ENCODE data around the gene CABLES2.

Gene CABLES2

DNA sequence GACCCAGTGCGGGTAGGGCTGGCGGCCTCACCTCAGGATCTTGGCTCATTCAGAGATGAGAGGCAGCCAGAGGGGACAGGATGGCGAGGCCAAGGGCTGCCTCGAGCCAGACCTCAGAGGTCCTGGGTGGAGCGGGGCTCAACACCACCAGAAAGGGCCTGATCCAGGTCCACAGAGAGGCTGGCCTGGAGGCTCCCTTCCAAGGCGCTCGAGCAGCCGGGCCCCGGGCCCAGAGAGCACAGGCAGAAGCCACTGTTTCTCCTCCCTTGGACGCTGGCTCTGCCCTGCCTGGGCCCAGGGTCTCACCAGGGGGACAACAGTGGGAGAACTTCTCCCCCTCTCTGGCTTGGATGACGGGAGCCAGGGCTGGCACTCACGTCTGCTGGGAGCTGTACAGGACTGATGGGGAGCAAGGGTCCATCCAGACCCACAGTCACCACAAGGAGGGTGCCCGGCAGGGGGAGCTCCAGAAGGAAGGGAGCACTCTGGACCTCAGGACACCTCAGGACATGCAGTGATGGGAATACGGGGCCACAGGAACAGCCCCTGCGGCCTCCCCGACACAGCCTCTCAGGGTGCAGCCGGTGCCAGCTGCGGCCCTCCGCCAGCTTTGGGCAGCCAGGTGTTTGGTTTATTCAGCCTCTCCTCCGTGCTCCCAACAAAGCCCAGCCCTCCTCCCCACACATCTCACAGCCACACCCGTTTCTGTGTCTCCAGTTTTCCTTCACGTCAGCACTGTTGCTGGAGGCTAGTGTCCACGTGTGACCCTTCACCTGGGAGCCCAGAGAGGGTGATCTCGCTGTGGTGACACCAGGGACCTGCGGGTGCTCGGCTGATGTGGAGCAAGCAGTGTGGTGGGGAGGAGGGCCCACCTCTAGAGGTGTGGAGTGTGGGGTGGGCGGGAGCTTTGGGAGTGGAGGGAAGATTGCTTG is 11.5 kb downstream of the CABLES2 start:
- Histone ChIP-seq H3K27me3 (ENCODE audit: insufficient read depth, low read depth) (no peaks in the 10 kb centered on the region), H3K4me3 (IDR thresholded peaks at IDR 0.05; ENCODE audit: insufficient read depth, low read depth, low read length) (no peak overlapping the region), H2AFZ (ENCODE audit: low read depth) (no peak overlapping the region), H4K20me1 (ENCODE audit: insufficient read depth) (no peaks in the 10 kb centered on the region), H3K9ac (no peak overlapping the region), H3K4me1 (ENCODE audit: low read depth, poor library complexity, severe bottlenecking) (no peaks in the 10 kb centered on the region), H3K27ac (no peak overlapping the region), H3K36me3 (ENCODE audit: insufficient read depth) (no peaks in the 10 kb centered on the region), H3K79me2 (ENCODE audit: insufficient read depth, low read depth) (no peaks in the 10 kb centered on the region), H3K4me2 (no peak overlapping the region)
- TF ChIP-seq CTCF (conservative IDR thresholded peaks at IDR 0.05; ENCODE audit: low read depth, low read length) = no peak

DNA sequence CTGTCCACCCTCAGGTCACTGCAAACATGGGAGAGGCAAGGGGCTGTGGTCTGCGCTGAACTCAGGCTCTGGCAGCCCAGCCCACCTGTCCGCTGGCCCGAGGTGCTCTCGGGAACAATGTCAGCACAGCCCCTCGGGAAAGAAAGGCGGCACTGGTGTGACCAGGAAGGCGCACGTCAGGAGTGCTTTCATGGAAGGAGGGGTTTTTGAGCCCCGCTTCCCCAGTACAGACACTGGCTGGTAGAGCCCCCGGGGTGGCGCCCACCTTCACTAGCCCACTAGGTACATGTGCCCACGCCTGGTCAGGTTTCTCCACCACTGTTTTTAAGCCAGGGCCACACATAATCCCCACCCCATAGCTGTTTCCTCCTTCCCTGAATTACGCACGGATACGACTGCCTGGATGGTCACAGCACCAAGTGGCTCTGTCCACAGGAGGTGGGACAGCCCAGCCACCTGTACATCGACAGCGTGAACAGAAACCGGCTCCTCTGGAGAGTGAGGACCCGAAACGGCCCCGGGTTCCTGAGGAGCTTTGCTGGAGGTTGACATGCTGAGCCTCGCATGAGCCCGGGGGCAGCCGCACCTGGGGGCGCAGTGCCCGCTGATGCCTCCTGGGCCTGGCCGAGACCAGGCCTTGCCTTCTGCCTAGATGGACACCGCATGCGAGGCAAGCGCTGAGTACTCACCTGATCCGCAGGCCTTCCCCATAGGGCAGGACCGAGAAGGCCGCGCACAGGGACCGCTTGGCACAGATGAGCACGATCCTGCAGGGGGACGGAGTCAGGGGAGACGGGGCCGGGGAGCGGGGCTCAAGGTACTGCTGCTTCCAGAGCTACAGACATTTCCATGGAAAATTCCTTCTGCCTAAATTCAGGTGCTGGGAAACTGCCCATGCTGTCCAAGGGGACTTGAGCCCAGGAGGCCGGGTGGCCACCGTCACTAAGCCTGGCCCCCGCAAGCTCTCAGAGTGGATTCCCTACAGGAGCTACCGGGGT is 12.5 kb downstream of the CABLES2 start:
- H3K9ac ChIP-seq = no peak overlapping the region
- TF ChIP-seq CTCF (conservative IDR thresholded peaks at IDR 0.05; ENCODE audit: low read depth, low read length) = no peak
- H3K27me3 ChIP-seq (ENCODE audit: insufficient read depth, low read depth) = no peaks in the 10 kb centered on the region
- H3K4me2 ChIP-seq = no peak overlapping the region
- H3K4me1 ChIP-seq (ENCODE audit: low read depth, poor library complexity, severe bottlenecking) = no peaks in the 10 kb centered on the region
- H4K20me1 ChIP-seq (ENCODE audit: insufficient read depth) = no peaks in the 10 kb centered on the region
- H3K27ac ChIP-seq = no peak overlapping the region
- no peaks in the 10 kb centered on the region for H3K79me2 ChIP-seq (ENCODE audit: insufficient read depth, low read depth)
- H3K36me3 ChIP-seq (ENCODE audit: insufficient read depth) = no peaks in the 10 kb centered on the region
- no peak overlapping the region for H2AFZ ChIP-seq (ENCODE audit: low read depth)
- H3K4me3 ChIP-seq (IDR thresholded peaks at IDR 0.05; ENCODE audit: insufficient read depth, low read depth, low read length) = no peak overlapping the region

DNA sequence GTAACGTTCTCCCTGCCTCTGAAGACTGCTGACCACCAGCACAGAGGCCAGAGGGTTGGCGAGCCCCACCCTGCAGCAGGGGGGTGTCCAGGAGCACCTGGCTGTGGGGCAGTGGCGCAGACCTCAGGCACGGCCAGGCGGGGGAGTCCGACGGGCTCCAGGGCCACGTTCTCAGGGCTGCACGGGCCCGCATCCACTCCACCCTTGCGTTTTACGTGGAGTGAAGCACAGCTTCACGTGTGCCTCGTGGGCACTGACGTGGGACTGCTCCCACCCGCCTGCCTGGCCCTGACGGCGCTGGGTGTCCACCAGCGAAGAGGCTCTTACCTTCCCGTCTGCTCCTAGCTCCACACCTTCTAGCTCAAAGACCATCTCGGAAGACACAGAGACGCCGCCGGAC is 13.3 kb downstream of the CABLES2 start:
- H3K27me3 ChIP-seq (ENCODE audit: insufficient read depth, low read depth) = no peaks in the 10 kb centered on the region
- no peak overlapping the region for H3K4me3 ChIP-seq (IDR thresholded peaks at IDR 0.05; ENCODE audit: insufficient read depth, low read depth, low read length)
- peaks cover under 1% of the 10 kb centered on the region for H3K4me1 ChIP-seq (ENCODE audit: low read depth, poor library complexity, severe bottlenecking)
- H3K4me2 ChIP-seq = no peak overlapping the region
- H3K79me2 ChIP-seq (ENCODE audit: insufficient read depth, low read depth) = no peaks in the 10 kb centered on the region
- no peak overlapping the region for H3K9ac ChIP-seq
- no peak overlapping the region for H3K27ac ChIP-seq
- no peaks in the 10 kb centered on the region for H4K20me1 ChIP-seq (ENCODE audit: insufficient read depth)
- H3K36me3 ChIP-seq (ENCODE audit: insufficient read depth) = no peaks in the 10 kb centered on the region; the same call in 1 of the 2 replicates
- no peak overlapping the region for H2AFZ ChIP-seq (ENCODE audit: low read depth)
- no peak for TF ChIP-seq CTCF (conservative IDR thresholded peaks at IDR 0.05; ENCODE audit: low read depth, low read length)

GRCh38 chr20:62393335-62393665 is 13.8 kb downstream of the CABLES2 start:
- Histone ChIP-seq H3K4me2 (no peak overlapping the region), H3K27me3 (ENCODE audit: insufficient read depth, low read depth) (no peaks in the 10 kb centered on the region), H3K9ac (no peak overlapping the region), H3K79me2 (ENCODE audit: insufficient read depth, low read depth) (peaks cover 2% of the 10 kb centered on the region), H3K27ac (no peak overlapping the region), H2AFZ (ENCODE audit: low read depth) (no peak overlapping the region), H3K4me3 (IDR thresholded peaks at IDR 0.05; ENCODE audit: insufficient read depth, low read depth, low read length) (no peak overlapping the region), H4K20me1 (ENCODE audit: insufficient read depth) (no peaks in the 10 kb centered on the region), H3K4me1 (ENCODE audit: low read depth, poor library complexity, severe bottlenecking) (peaks cover 5% of the 10 kb centered on the region), H3K36me3 (ENCODE audit: insufficient read depth) (peaks cover under 1% of the 10 kb centered on the region; the same call in 1 of the 2 replicates)
- no peak for TF ChIP-seq CTCF (conservative IDR thresholded peaks at IDR 0.05; ENCODE audit: low read depth, low read length)

All from KMS-11 (cell line).